Osteoblast (primary cell): Measurements from ENCODE around the gene ETV1. TPM values are rescaled to one million over a fixed set of nuclear protein-coding genes. Genes with fewer than 3 reads are reported as not detected.

Source experiments
- DNase-seq: peaks from one replicate; pipeline ENCODE4 v3.0.0; 2011; ENCODE audit warnings: low spot score, mixed read lengths; ENCODE audit not compliant: insufficient read length; ENCODE audit errors: missing footprints
- H2AFZ ChIP-seq: 2 replicates; pipeline ENCODE4 v1.6.0; 2011; ENCODE audit warnings: mild to moderate bottlenecking, low read length
- H3K27ac ChIP-seq: 2 replicates; pipeline ENCODE4 v1.5.1; 2011; ENCODE audit warnings: mild to moderate bottlenecking, low read depth, low read length, moderate library complexity
- H3K27me3 ChIP-seq: 2 replicates; pipeline ENCODE4 v1.6.0; 2012; ENCODE audit warnings: mild to moderate bottlenecking, control low read depth, inconsistent platforms, low read length, moderate library complexity; ENCODE audit not compliant: insufficient read depth
- H3K36me3 ChIP-seq: 2 replicates; pipeline ENCODE4 v1.5.1; 2011; ENCODE audit warnings: mild to moderate bottlenecking, low read length, control low read depth, moderate library complexity; ENCODE audit not compliant: insufficient read depth
- H3K4me1 ChIP-seq: 2 replicates; pipeline ENCODE4 v1.5.1; 2011; ENCODE audit warnings: mild to moderate bottlenecking, low read length, control low read depth, moderate library complexity; ENCODE audit not compliant: insufficient read depth
- H3K4me2 ChIP-seq: 2 replicates; pipeline ENCODE4 v1.6.0; 2011; ENCODE audit warnings: mild to moderate bottlenecking, low read length; ENCODE audit not compliant: insufficient read depth
- H3K4me3 ChIP-seq: fragments of 200-600 bp; sonication (generic); 3 replicates; pipeline ENCODE4 v1.5.1; 2012; ENCODE audit warnings: mild to moderate bottlenecking, low read length, inconsistent platforms; ENCODE audit not compliant: insufficient read depth
- H3K79me2 ChIP-seq: 2 replicates; pipeline ENCODE4 v1.6.0; 2012; ENCODE audit warnings: mild to moderate bottlenecking, low read length, control low read depth, inconsistent platforms; ENCODE audit not compliant: insufficient read depth
- H3K9me3 ChIP-seq: 2 replicates; pipeline ENCODE4 v1.5.1; 2011; ENCODE audit warnings: low read depth, low read length, control low read depth
- H4K20me1 ChIP-seq: 2 replicates; pipeline ENCODE4 v1.6.0; 2012; ENCODE audit warnings: mild to moderate bottlenecking, low read length, control low read depth; ENCODE audit not compliant: insufficient read depth
- CTCF ChIP-seq: IDR thresholded peaks from 2 replicates; pipeline ENCODE4 v1.5.1; 2011; ENCODE audit warnings: mild to moderate bottlenecking, low read depth, low read length, moderate library complexity; ENCODE audit errors: extremely low read depth
- small RNA-seq: library from RNA; depleted of rRNA; stranded (forward); fragments of <200 nt; gene quantifications from one replicate; pipeline ENCODE3, GENCODE V24; 2012
- total RNA-seq: library from RNA; depleted of rRNA; stranded (reverse); fragments of >200 nt; gene quantifications from 2 replicates; pipeline ENCODE4 v1.2.3, GENCODE V29; 2012

The ETV1 gene
- total RNA-seq, 1 donor: 15.9 TPM

- TF ChIP-seq CTCF: no peak
- Histone ChIP-seq H3K4me3 (no peak overlapping the region), H3K9me3 (no peaks in the 10 kb centered on the region), H2AFZ (no peak overlapping the region), H3K27me3 (no peaks in the 10 kb centered on the region), H4K20me1 (no peaks in the 10 kb centered on the region), H3K4me1 (peaks cover 19% of the 10 kb centered on the region), H3K79me2 (no peaks in the 10 kb centered on the region), H3K36me3 (no peaks in the 10 kb centered on the region), H3K4me2 (no peak overlapping the region), H3K27ac (no peak overlapping the region)
- DNase-seq: no peak
Measured at GRCh38 chr7:13844954-13845353, 144.5 kb downstream of the ETV1 start.

- Histone ChIP-seq H3K27ac (no peak overlapping the region), H2AFZ (no peak overlapping the region), H4K20me1 (no peaks in the 10 kb centered on the region), H3K79me2 (no peaks in the 10 kb centered on the region), H3K4me2 (no peak overlapping the region), H3K9me3 (no peaks in the 10 kb centered on the region), H3K4me3 (no peak overlapping the region), H3K27me3 (no peaks in the 10 kb centered on the region), H3K4me1 (peaks cover under 1% of the 10 kb centered on the region), H3K36me3 (no peaks in the 10 kb centered on the region)
- no peak for TF ChIP-seq CTCF
- no peak for DNase-seq
Measured at GRCh38 chr7:13841284-13841683, 148.2 kb downstream of the ETV1 start.

Small RNAs within 50 kb of the gene (small RNA-seq; reads per million reads assigned to genes)
- gene RF00019: not detected
